HG03103 (cell line): ENCODE data around the gene SMPX.

ENCODE experiments used
- ATAC-seq: cut with Tn5 transposase; IDR thresholded peaks from one replicate; pipeline ENCODE4 v1.9.1; 2021; ENCODE audit warnings: low read depth; ENCODE audit not compliant: unreplicated experiment

The SMPX gene

GRCh38 chrX:21659320-21659719, 98.6 kb downstream of the SMPX start:
- ATAC-seq: no peak

GRCh38 chrX:21658746-21659145, 99.2 kb downstream of the SMPX start:
- ATAC-seq: no peak

GRCh38 chrX:21658152-21658737, 99.7 kb downstream of the SMPX start, which contains the start of gene KLHL34:
KLHL34 (minus strand) TSS chrX:21658330; CDS start chrX:21657788, 542 bp downstream.
- ATAC-seq: no peak

- ATAC-seq: no peak
Observed at GRCh38 chrX:21657318-21658151, 100.4 kb downstream of the SMPX start.

- no peak for ATAC-seq
Observed at GRCh38 chrX:21656587-21657317, 101.2 kb downstream of the SMPX start.
